Stimulated activated CD4-positive, alpha-beta T cell treated with anti-CD3 and anti-CD28 coated beads, Interleukin-12 subunit alpha, Interleukin-12 subunit beta, amount 100 ng/mL, for 48 hours (primary cell): ENCODE measurements around the gene TCP10L.
"Not testable (repeated sequence)": the region's sequence is repeated elsewhere in the genome, so short reads cannot be mapped to it uniquely, and the experiment has no call there.

Source experiments
- DNase-seq, 3 donors: peaks; one replicate each; pipeline ENCODE4 v3.0.0-alpha.2; 2020; ENCODE audit warnings: low read depth in 2 of 3, low spot score in 1 of 3

TCP10L gene

DNA sequence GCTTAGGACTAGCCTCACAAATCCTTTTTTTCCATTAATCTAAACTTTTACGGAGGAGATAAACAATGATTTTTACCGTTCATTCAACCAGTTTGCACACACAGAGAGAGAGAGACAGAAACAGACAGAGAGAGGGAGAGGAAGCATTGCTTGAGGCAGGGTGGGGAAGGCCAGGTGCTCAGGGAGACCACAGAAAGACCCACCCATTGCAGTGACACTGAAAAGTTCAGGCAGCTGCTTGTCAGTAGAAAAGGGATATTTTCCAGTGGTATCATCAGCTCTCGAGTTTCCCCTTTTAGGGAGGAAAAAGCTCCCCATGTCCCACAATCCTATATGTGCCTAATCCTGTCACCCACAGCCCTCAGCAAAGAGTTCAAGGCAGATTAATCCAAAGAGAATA, 27.2 kb downstream of the TCP10L start:
- no peak for DNase-seq

DNA sequence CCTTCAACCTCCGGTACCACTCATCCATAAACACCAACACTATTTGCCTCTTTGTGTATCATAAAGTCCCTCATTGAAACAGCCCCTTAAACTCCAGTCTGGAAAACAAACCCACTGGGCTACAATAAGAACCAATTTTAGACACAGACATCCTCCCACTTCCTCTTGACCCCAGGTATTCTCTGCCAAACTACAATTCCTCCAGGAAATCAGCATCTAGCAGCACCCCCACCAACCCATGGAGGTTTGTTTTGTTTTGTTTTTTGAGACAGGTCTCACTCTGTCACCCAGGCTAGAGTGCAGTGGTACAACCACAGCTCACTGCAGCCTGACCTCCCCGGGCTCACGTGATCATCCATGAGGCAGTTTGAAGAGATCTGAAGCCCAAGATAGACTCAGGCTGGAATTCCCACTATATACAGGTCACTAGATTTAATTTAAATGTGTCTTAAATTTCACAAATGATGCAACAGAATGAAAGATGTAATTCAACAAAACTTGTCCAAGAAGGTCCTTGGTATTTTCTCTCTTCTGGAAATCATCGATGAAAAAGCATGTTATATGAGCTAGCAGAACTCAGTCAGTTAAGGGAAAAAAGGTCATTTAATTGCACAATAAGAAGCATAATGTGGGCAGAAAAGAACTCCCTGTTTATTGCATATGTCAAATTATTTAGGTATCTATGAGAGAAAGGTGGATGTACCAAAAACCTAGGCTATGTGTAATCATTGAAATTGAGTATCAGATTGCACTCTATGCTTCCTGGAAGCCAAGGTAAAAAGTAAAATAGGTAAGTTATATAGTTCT, 30.3 kb downstream of the TCP10L start:
- DNase-seq = no peak

DNA sequence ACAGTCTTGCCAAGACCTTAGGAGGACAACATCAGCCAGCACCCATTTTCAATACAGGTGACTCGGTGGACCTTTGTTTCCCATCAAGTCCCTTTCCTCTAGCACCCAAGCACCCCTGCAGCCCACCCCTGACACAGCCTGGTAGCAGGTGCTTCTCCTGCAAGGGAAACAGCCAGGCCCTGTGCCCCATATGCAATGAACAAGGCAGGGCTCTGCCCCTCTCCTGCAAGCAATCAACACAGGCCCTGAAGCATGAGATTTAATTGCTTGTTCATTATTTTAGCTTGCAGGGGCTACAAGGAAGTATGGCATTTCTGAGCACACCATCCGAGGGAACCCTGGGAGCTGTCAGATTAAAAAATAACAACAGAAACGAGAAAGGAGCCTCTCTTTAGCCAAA, 35.4 kb downstream of the TCP10L start:
- no peak for DNase-seq

DNA sequence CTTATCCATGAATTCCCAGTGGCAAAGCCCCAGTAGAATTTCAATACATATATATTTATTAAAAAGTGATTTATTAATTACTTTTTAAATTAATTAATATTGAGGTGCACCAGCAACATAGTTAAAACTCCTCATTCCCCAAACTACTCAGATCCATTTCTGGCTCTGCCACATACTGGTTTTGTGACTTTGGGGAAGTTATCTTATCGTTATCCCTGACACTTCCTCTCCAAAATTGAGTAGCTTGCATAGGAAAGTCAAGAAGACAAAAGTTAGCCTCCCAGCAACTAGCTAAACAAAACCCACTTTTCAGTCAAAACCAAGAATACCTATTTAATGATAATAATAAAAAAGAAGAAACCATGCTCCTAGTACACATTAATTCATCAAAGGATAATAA, 35.9 kb downstream of the TCP10L start:
- DNase-seq = no peak

DNA sequence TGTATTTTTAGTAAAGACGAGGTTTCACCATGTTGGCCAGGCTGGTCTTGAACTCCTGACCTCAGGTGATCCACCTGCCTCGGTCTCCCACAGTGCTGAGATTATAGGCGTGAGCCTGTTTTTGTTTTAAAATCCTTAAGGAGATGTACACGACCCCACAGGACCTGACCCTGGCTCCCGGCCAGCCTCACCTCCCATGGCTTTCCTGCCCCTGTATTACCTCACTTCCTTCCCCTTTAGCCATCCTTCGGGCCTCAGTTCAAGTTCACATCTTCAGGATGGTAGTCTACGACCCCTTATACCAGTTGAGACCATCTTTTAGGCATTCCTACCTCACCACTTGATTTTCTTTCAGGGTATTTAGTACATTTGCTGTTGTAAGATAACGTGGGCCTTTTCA, 36.3 kb downstream of the TCP10L start:
- no peak for DNase-seq

DNA sequence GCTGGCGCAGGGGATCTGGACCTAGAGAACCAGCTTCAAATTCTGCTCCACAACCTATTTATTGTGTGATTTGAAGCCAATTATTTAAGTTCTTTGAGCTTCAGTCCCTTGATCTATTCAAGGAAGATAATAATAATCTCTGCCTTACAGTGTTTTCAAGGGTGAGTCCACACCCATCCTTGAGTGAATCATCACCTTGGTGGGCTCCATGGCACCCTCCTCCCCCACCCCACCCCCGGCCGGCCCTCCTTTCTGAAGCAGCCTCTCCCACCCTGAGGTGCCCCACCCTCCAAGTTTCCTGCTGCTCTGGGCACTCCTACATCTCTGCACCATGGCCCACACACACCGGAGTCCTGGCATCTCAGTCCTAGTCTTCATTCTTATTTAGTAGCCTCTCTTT, 38.3 kb downstream of the TCP10L start:
- no peak for DNase-seq

DNA sequence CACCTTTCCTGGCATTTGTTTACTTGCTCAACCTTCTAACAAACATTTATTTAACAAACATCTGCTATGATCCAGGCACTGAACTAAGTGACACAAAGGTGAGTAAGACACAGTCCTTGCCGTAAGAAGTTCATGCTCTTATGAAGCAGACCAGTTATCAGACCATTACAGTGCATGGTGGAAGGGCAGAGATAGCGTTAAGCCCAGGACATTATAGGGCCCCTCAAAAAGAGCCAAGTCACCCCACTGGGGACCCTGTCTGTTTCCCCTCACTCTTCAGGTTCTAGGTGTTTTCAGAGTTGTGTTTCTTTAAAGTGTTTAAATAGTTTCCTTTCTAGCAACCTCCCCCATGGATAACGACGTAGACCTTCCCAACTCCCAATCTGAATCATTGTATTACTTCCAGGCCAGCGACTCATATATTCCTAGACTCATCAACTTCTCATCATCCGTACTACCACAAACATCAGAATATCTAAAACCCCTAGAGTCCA, 39.3 kb downstream of the TCP10L start:
- no peak for DNase-seq

DNA sequence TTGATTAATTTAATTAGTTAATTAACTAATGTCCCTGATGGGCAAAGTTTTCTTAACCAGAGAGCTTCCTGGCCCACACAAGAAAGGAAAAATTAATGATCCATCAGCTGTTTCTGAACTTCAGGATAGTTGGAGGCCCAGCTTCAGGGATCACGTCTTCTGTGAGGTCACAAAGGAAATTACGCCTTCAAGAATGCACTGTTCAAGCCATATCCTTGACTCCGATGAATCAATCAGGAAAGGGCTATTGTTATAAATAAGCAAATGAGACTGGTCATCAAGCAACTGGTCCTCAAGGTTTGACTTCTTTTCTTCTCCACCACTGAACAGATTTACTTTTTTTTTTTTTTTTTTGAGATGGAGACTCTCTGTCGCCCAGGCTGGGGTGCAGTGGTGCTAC, 40.6 kb downstream of the TCP10L start:
- no peak for DNase-seq

DNA sequence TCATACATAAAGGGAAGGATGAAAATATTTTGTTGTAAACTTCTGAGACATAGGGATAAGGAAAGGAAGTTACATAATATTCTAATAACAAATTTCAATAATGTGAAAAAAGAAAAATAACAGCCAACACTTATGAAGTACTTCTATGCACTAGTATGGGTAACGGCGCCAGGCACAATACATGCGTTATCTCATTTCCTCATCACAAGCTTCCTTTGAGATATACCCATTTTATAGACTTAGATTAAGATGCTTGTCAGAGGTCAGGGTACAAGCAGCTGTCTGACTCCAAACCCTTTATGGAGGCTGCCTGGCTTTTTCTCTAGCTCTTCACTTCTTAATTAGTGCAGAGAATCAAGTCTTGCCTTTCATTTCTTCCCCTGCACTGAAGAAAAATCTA, 41.3 kb downstream of the TCP10L start:
- no peak for DNase-seq

DNA sequence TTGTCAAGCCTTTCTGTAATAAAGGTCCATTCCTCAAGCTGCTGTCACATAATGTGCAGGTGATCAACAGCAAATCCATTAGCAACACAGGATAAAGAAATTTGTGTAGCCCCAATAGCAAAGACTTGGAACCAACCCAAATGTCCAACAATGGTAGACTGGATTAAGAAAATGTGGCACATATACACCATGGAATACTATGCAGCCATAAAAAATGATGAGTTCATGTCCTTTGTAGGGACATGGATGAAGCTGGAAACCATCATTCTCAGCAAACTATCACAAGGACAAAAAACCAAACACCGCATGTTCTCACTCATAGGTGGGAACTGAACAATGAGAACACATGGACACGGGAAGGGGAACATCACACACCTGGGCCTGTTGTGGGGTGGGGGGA, 42.3 kb downstream of the TCP10L start:
- DNase-seq = not testable (repeated sequence)

DNA sequence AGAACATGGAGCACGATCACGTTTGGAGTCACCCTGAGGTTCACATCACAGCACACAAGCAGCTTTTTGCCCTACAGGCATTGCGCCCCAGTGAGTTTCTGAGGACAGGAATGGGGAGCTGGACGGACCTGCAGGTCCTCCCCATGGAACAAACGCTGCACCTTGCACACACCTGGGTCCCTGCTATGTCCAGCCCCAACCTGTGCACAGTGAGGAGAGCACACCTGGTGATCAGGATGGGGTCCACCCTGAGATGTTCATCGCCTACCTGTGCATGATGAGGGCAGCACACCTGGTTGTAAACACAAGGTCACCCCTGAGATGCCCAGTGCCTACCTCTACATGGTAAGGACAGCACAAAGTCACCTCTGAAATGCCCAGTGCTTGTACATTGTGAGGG, 45.9 kb downstream of the TCP10L start:
- no peak for DNase-seq

DNA sequence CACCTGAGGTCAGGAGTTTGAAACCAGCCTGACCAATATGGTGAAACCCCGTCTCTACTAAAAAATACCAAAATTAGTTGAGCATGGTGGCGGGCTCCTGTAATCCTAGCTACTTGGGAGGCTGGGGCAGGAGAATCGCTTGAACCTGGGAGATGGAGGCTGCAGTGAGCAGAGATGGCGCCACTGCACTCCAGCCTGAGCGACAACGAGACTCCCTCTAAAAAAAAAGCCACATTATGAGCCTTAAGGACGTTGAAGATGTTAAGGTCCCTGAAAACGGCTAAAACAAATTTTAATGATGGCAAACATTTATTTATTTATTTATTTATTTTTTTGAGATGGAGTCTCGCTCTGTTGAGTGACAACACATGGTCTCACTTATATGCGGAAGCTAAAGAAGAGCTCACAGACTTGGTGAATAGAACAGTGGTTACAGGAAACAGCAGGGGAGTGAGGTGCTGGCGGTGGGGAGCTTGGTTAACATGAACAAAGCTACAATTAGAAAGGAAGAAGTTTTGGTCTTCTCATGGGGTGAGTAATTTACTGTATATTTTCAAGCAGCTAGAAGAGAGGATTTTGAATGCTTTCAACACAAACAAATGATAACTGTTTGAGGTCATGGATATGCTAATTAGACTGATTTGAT, 47.1 kb downstream of the TCP10L start:
- no peak for DNase-seq

DNA sequence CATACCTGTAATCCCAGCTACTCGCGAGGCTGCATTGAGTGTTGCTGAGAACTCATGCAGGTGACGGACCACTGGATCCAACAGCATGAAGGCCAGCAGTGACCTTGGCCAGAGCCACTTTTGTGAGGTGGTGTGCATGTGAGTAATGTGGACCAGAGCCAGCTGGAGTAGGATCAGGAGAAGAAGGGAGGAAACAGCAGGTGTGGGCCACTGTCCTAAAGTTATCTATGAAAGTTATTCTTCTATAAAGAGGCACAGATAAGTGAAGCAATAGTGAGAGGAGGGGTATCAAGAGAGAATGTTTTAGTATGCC, 47.8 kb downstream of the TCP10L start:
- no peak for DNase-seq

DNA sequence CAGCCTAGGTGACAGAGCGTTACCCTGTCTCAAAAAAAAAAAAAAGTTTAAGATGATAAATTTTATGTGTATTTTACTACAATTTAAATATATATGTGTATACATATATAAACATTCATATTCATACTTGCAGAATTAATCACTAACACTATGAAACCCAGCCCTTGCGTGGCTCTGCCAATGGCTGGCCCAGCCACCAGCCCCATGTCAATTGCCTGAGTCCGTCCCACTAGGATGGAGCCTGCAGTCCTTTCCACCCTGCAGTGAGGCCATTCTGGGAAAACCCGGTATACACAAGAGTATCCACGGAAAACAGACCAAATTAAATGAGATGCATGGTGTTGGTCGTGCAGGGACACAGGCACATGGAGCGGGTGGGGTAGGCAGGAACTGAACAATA, 49.7 kb downstream of the TCP10L start:
- DNase-seq = no peak

DNA sequence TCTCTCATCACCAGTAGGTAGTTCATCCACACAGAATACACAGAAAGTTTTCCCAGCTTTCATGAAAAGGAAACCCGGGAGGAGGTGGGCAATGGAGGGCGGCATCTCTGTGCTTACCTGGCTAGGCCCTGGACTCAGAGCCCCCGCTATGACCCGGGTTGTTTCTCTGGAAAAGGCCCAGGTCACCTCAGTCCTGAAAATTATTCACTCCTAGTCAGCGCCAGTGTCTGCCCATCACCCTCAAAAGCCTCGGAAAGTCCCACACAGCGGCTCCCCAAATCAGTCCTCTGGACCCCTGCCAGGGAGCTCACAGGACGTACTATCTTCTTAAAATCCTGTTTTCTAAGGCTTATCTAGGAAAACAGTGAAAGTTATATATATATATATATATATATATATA, 51.2 kb downstream of the TCP10L start:
- no peak for DNase-seq

DNA sequence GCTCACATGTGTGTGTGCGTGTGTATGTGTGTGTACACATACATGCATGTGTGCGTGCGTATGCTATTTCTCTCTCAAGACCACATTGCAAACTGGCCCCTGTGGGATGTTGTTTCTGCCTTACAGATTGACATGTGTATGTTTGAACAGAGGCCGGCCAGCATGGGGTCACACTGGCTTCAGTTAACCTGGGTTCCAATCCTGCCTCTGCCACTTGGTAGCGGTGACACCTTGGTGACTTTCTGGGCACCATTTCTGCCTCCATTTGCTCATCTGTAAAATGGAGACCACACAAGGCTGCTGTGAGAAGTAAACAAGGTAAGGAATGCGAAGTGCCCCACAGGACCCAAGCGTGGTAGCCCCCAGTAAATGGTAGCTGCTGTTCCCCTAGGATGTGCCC, 51.7 kb downstream of the TCP10L start:
- no peak for DNase-seq

DNA sequence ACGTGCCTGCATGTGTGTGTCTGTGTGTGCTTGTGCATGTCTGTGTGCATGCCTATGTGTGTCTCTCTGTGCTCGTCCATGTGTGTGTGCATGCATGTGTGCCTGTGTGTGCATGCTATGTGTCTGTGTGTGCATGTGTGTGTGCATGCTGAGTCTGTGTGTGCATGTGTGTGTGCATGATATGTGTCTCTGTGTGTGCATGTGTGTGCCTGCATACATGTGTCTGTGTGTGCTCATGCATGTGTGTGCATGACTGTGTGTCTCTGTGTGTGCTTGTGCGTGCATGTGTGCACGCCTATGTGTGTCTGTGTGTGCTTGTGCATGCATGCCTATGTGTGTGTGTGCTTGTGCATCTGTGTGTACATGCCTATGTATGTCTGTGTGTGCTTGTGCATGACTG, 52.3 kb downstream of the TCP10L start:
- DNase-seq = no peak

DNA sequence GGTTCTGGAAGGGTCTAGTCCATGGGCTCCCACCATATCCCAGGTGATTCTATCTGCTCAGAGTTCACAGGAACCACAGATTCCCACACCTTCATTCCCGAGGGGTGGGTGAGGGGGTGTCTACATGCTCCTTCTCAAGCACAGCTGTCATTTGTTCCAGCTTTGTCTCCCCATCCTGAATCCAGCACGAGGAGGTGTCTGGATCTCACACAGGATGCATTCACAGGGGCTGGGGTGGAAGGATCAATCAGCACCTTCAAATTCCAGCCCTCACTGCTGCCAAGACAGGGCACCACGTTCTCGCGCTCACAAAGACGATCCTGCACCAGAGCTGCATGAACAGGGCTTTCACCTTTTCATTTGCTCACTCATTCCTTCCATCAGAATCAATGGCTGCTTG, 52.7 kb downstream of the TCP10L start:
- DNase-seq = no peak

DNA sequence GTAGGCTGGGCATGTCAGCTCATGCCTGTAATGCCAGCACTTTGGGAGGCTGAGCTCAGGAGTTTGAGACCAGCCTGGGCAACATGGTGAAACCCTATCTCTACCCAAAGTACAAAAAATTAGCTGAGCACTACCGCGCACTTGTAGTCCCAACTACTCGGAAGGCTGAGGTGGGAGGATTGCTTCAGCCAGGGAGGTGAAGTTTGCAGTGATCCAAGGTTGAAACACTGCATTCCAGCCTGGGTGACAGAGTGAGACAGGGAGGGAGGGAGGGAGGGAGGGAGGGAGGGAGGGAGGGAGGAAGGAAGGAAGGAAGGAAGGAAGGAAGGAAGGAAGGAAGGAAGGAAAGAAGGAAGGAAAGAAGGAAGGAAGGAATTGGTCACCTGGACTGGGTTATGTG, 53.8 kb downstream of the TCP10L start:
- DNase-seq = not testable (repeated sequence)

DNA sequence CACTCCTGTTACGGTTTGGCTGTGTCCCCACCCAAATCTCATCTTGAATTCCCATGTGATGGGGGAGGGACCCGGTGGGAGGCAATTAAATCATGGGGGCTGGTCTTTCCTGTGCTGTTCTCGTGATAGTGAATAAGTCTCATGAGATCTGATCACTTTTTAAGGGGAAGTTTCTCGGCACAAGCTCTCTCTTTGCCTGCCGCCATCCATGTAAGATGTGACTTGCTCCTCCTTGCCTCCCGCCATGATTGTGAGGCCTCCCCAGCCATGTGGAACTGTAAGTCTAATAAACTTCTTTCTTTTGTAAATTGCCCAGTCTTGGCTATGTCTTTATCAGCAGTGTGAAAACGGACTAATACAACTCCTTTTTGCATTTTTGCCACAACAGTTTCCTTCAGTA, 54.5 kb downstream of the TCP10L start:
- DNase-seq = not testable (repeated sequence)

DNA sequence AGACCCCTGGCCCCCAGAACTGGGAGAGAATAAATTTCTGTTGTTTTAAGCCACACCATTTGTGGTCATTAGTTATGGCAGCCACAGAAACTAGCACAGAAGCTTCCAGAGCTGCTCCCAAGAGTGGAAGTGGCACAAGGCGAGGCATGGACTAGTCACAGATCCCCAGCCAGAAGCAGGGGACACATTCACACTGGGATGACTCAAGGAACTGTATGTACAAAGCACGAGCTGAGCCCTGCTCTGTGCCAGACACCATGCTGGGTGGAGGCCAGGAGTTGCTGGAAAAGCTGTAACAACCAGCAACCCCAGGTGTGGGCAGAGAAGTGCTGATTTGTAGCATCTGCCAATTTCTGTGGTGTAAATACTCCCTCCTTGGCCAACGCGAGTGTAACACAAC, 55.6 kb downstream of the TCP10L start:
- no peak for DNase-seq

DNA sequence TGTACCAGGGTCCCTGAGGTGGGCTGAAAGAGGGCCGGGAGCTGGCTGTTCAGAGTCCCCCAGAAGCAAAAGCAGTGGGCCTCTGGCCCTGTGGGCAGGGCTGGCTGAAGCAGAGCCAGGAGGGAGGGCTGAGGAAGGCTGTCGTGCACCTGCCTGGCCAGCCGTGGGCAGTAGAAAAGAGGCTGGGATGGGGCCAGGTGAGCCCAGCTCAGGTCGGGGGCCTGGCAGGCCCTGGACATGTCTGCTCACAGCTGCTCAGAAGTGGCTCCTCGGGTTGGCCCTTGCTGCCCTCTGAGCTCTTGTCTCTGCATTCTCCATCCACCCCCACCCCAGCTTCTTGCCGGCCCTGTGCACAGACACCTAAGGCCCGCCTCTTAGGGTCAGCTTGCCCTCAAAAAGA, 60.0 kb downstream of the TCP10L start:
- DNase-seq = no peak
